IMR-90 (cell line): ENCODE results near the gene CD164L2. TPM values are rescaled to one million over a fixed set of nuclear protein-coding genes. Genes with fewer than 3 reads are reported as not detected.
A peak's percentile ranks its signal among the peaks of the same experiment; 100 is the strongest.

Experiments
- ATAC-seq: fragments of 200-7000 bp; cut with Tn5 transposase; 2 replicates; pipeline ENCODE4 v1.9.1; 2020; ENCODE audit warnings: low read depth, mild to moderate bottlenecking, moderate library complexity
- BruUV-seq: library from RNA; stranded (reverse); fragments of 400-500 nt; replicated peaks from 2 replicates; lab custom pipeline; 2021; lab: Mats Ljungman, UMichigan
- CTCF ChIA-PET: fragments of 300-600 bp; formaldehyde crosslinking; extraction: SDS; loops from one replicate; lab custom pipeline; 2021; ENCODE audit warnings: antibody characterized with exemption; lab: Yijun Ruan, JAX
- POLR2A ChIA-PET: fragments of 300-600 bp; sonication (Branson Sonifier 250); formaldehyde crosslinking; loops from one replicate; lab custom pipeline; 2022; ENCODE audit warnings: antibody characterized with exemption; ENCODE audit not compliant: unreplicated experiment; lab: Charles Lee
- DNase-seq: peaks from one replicate; pipeline ENCODE4 v3.0.0; 2013
- H2AFZ ChIP-seq: replicated peaks from 2 replicates; pipeline ENCODE3; 2013; ENCODE audit warnings: low read length, mild to moderate bottlenecking; ENCODE audit not compliant: poor library complexity
- H2AK5ac ChIP-seq: 2 replicates; pipeline ENCODE4 v1.6.1; 2013; ENCODE audit warnings: low read depth, low read length, inconsistent platforms
- H2AK9ac ChIP-seq: replicated peaks from 2 replicates; pipeline ENCODE3; 2013; ENCODE audit warnings: mild to moderate bottlenecking, low read depth, low read length, moderate library complexity; ENCODE audit not compliant: poor library complexity
- H2BK120ac ChIP-seq: 2 replicates; pipeline ENCODE4 v1.6.1; 2013; ENCODE audit warnings: low read depth, low read length, inconsistent platforms
- H2BK15ac ChIP-seq: 3 replicates; pipeline ENCODE4 v1.6.1; 2013; ENCODE audit warnings: low read depth, low read length, inconsistent platforms
- H2BK20ac ChIP-seq: 2 replicates; pipeline ENCODE4 v1.6.1; 2013; ENCODE audit warnings: low read depth, mild to moderate bottlenecking, inconsistent platforms, low read length, moderate library complexity
- H2BK5ac ChIP-seq: 2 replicates; pipeline ENCODE4 v1.6.1; 2013; ENCODE audit warnings: mild to moderate bottlenecking, low read depth, low read length, inconsistent platforms; ENCODE audit not compliant: poor library complexity, severe bottlenecking
- H3K14ac ChIP-seq: replicated peaks from 2 replicates; pipeline ENCODE4 v1.6.1; 2013; ENCODE audit warnings: low read depth, low read length, inconsistent platforms
- H3K18ac ChIP-seq: 2 replicates; pipeline ENCODE4 v1.6.1; 2013; ENCODE audit warnings: low read depth, low read length, control low read depth
- H3K23ac ChIP-seq: 2 replicates; pipeline ENCODE4 v1.6.1; 2013; ENCODE audit warnings: low read depth, low read length, inconsistent platforms
- H3K27ac ChIP-seq: 2 replicates; pipeline ENCODE4 v1.5.1; 2013; ENCODE audit warnings: mild to moderate bottlenecking, control low read depth, low read length; ENCODE audit not compliant: insufficient read depth
- H3K27me3 ChIP-seq: 2 replicates; pipeline ENCODE4 v1.6.1; 2013; ENCODE audit warnings: low read length; ENCODE audit not compliant: control insufficient read depth, insufficient read depth
- H3K36me3 ChIP-seq: 2 replicates; pipeline ENCODE4 v1.6.1; 2013; ENCODE audit warnings: low read length, mixed read lengths; ENCODE audit not compliant: control insufficient read depth, insufficient read depth
- H3K4ac ChIP-seq: 2 replicates; pipeline ENCODE4 v1.6.1; 2013; ENCODE audit warnings: low read depth, low read length, inconsistent platforms
- H3K4me1 ChIP-seq: 2 replicates; pipeline ENCODE4 v1.6.1; 2013; ENCODE audit warnings: low read length, mixed read lengths; ENCODE audit not compliant: control insufficient read depth, insufficient read depth
- H3K4me2 ChIP-seq: 2 replicates; pipeline ENCODE4 v1.6.1; 2013; ENCODE audit warnings: low read depth, mild to moderate bottlenecking, control low read depth, low read length, moderate library complexity
- H3K4me3 ChIP-seq: 2 replicates; pipeline ENCODE4 v1.5.1; 2013; ENCODE audit warnings: low read depth, mild to moderate bottlenecking, control low read depth, low read length, moderate library complexity; ENCODE audit not compliant: insufficient read depth
- H3K56ac ChIP-seq: 2 replicates; pipeline ENCODE4 v1.6.1; 2013; ENCODE audit warnings: low read length, inconsistent platforms; ENCODE audit not compliant: insufficient read depth; ENCODE audit errors: extremely low read depth
- H3K79me1 ChIP-seq, 2 experiments: 2 replicates each; pipeline ENCODE4 v1.6.1; 2013; ENCODE audit warnings: low read length in 2 of 2, inconsistent platforms in 1 of 2, low read depth in 1 of 2
- H3K9ac ChIP-seq: 2 replicates; pipeline ENCODE4 v1.6.1; 2013; ENCODE audit warnings: low read depth, low read length, control low read depth
- H3K9me1 ChIP-seq: 2 replicates; pipeline ENCODE4 v1.6.1; 2013; ENCODE audit warnings: low read length, inconsistent platforms; ENCODE audit not compliant: insufficient read depth
- H3K9me3 ChIP-seq: 2 replicates; pipeline ENCODE4 v1.6.1; 2013; ENCODE audit warnings: low read length; ENCODE audit not compliant: control insufficient read depth, insufficient read depth
- H4K20me1 ChIP-seq: 2 replicates; pipeline ENCODE4 v1.6.1; 2013; ENCODE audit warnings: low read length, inconsistent platforms; ENCODE audit not compliant: insufficient read depth
- H4K5ac ChIP-seq: 2 replicates; pipeline ENCODE4 v1.6.1; 2013; ENCODE audit warnings: mild to moderate bottlenecking, low read depth, low read length, control low read depth
- H4K8ac ChIP-seq, 2 experiments: 2 replicates each; pipeline ENCODE4 v1.6.1; 2013; ENCODE audit warnings: low read depth in 2 of 2, low read length in 2 of 2, control low read depth in 1 of 2, inconsistent platforms in 1 of 2
- H4K91ac ChIP-seq: 2 replicates; pipeline ENCODE4 v1.6.1; 2013; ENCODE audit warnings: low read depth, low read length, inconsistent platforms; ENCODE audit not compliant: insufficient read depth
- CEBPB ChIP-seq: IDR thresholded peaks from 2 replicates; pipeline ENCODE4 v1.6.1; 2012; ENCODE audit warnings: low read depth, low read length, improper control_type of control experiment
- CTCF ChIP-seq: conservative IDR thresholded peaks from 2 replicates; pipeline ENCODE4 v1.5.1; 2012; ENCODE audit warnings: mild to moderate bottlenecking, low read depth, low read length, improper control_type of control experiment
- ELK1 ChIP-seq: fragments of 150-350 bp; IDR thresholded peaks from 2 replicates; pipeline ENCODE4 v1.6.1; 2016; ENCODE audit warnings: low read depth, mild to moderate bottlenecking, low read length, moderate library complexity, borderline replicate concordance
- NFE2L2 ChIP-seq: fragments of 150-350 bp; IDR thresholded peaks from 2 replicates; pipeline ENCODE4 v1.6.1; 2016; ENCODE audit warnings: low read depth, mild to moderate bottlenecking, low read length
- RCOR1 ChIP-seq: IDR thresholded peaks from 2 replicates; pipeline ENCODE4 v1.6.1; 2012; ENCODE audit warnings: mild to moderate bottlenecking, low read length, improper control_type of control experiment; ENCODE audit not compliant: insufficient replicate concordance
- WGBS, 2 experiments: methylation state at CpG; one replicate each; pipeline versions ENCODE4 v1.1.5 to v1.1.7; 2013; ENCODE audit warnings: missing lambda C conversion rate in 2 of 2; ENCODE audit not compliant: insufficient read length in 1 of 2; ENCODE audit errors: extremely low coverage in 2 of 2; 5-methylcytosine and 5-hydroxymethylcytosine counted together
- dilution Hi-C: fragments of 300-500 bp; cut with HindIII; formaldehyde crosslinking; loops from one replicate; pipeline ENCODE4 v1.14.3; 2018; ENCODE audit warnings: low sequenced_read_pairs; ENCODE audit not compliant: unreplicated experiment
- in situ Hi-C: fragments of 300-500 bp; cut with MboI; formaldehyde crosslinking; loops from 3 replicates; pipeline ENCODE4 v1.14.3; 2019; ENCODE audit warnings: low sequenced_read_pairs, inconsistent platforms, mixed read lengths
- intact Hi-C: fragments of 100-400 bp; cut with micrococcal nuclease; formaldehyde crosslinking; loops from 2 replicates; pipeline ENCODE4 v1.10.0; 2022
- polyA plus RNA-seq, 3 experiments: library from polyadenylated mRNA; depleted of rRNA; stranded (reverse); fragments of >200 nt; gene quantifications; 2 replicates each; pipeline ENCODE4 v1.2.3, GENCODE V29; 2012; ENCODE audit warnings: low replicate concordance in 1 of 3
- total RNA-seq: library from RNA; depleted of rRNA; stranded (reverse); fragments of >200 nt; gene quantifications from 2 replicates; pipeline ENCODE4 v1.2.3, GENCODE V29; 2012
- TF ChIP-seq, protein P1 (sequence below): fragments of 150-350 bp; IDR thresholded peaks from 2 replicates; pipeline ENCODE4 v1.6.1; 2017; ENCODE audit warnings: mild to moderate bottlenecking, antibody characterized with exemption, low read length, low read depth

CD164L2 gene
- total and polyA plus RNA-seq, 2 of the 4 experiments (the other 2 are of a cell fraction): not detected

- WGBS, 2 experiments: 62% methylated on average over 3 of the region's 11 CpGs; no CpG with 5 or more reads in 1 of the 2 experiments
- peaks cover 18% of the 10 kb centered on the region for H3K9me1 ChIP-seq
- TF ChIP-seq CEBPB: peak; percentile 69
- TF ChIP-seq NFE2L2: no peak
- TF ChIP-seq, protein P1, sequence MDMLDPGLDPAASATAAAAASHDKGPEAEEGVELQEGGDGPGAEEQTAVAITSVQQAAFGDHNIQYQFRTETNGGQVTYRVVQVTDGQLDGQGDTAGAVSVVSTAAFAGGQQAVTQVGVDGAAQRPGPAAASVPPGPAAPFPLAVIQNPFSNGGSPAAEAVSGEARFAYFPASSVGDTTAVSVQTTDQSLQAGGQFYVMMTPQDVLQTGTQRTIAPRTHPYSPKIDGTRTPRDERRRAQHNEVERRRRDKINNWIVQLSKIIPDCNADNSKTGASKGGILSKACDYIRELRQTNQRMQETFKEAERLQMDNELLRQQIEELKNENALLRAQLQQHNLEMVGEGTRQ: no peak
- no peak for TF ChIP-seq RCOR1
- TF ChIP-seq ELK1: no peak
- TF ChIP-seq CTCF: no peak
- CTCF ChIA-PET: interaction anchor here (0.6 to 2.3 kb wide), 3 partner anchors 26 to 305 kb away, joined by 3 to 9 read pairs (median 9); no protein-coding TSS in a partner anchor
- peak overlapping the region; percentile 93 for H2AK9ac ChIP-seq
- BruUV-seq: no TSS peak
- POLR2A ChIA-PET: interaction anchor here (1.0 kb wide), 1 partner anchor 27 kb away, joined by 3 read pairs; no protein-coding TSS in a partner anchor
- H2AFZ ChIP-seq: peak overlapping the region; percentile 95
- peaks cover 2% of the 10 kb centered on the region; the same call in 1 of the 2 replicates for H4K20me1 ChIP-seq
- H3K36me3 ChIP-seq: peaks cover 26% of the 10 kb centered on the region
- peak overlapping the region; percentile 33 for H3K4me3 ChIP-seq
- peak overlapping the region; percentile 78 for H2BK5ac ChIP-seq
- peak overlapping the region; percentile 91 for H2AK5ac ChIP-seq
- peak overlapping the region; percentile 85 for H4K5ac ChIP-seq
- H3K4ac ChIP-seq: peak overlapping the region; percentile 96
- DNase-seq (no peak), ATAC-seq (no peak)
- intact Hi-C loops (no loop called here), in situ Hi-C loops (no loop called here), dilution Hi-C loops (no loop called here)
- H3K9ac ChIP-seq: peak overlapping the region; percentile 90
- H3K14ac ChIP-seq: peak overlapping the region; percentile 99
- peak overlapping the region; percentile 45 for H4K91ac ChIP-seq
- no peaks in the 10 kb centered on the region for H3K9me3 ChIP-seq
- H3K4me2 ChIP-seq: peak overlapping the region; percentile 85
- H3K4me1 ChIP-seq: peaks cover 11% of the 10 kb centered on the region
- peak overlapping the region; percentile 99 for H3K23ac ChIP-seq
- peak overlapping the region; percentile 47 for H3K18ac ChIP-seq
- H3K56ac ChIP-seq: peak overlapping the region; percentile 79; the same call in 1 of the 2 replicates
- peak overlapping the region; percentile 17 for H2BK20ac ChIP-seq
- H2BK15ac ChIP-seq: peak overlapping the region; percentile 9; the same call in 1 of the 3 replicates
- no peaks in the 10 kb centered on the region for H3K27me3 ChIP-seq
- peak overlapping the region; percentile 52 for H3K27ac ChIP-seq
- peak overlapping the region; percentile 24 to 99; a peak in 3 of 4 replicates for H4K8ac ChIP-seq
- peaks cover 6 to 24% of the 10 kb centered on the region in 2 experiments; a peak in 3 of 4 replicates for H3K79me1 ChIP-seq
- peak overlapping the region; percentile 60; the same call in 1 of the 2 replicates for H2BK120ac ChIP-seq
Observed at GRCh38 chr1:27364696-27365371, 18.3 kb downstream of the CD164L2 start.
